ENCODE results near the gene PNMA3. TPM values are rescaled to one million over a fixed set of nuclear protein-coding genes. Genes with fewer than 3 reads are reported as not detected.
"Not testable (repeated sequence)": the region's sequence is repeated elsewhere in the genome, so short reads cannot be mapped to it uniquely, and the experiment has no call there.

PNMA3 gene
- total and polyA plus RNA-seq, 4 donors, result 0.06 to 11.7 (median 0.23) TPM

DNA sequence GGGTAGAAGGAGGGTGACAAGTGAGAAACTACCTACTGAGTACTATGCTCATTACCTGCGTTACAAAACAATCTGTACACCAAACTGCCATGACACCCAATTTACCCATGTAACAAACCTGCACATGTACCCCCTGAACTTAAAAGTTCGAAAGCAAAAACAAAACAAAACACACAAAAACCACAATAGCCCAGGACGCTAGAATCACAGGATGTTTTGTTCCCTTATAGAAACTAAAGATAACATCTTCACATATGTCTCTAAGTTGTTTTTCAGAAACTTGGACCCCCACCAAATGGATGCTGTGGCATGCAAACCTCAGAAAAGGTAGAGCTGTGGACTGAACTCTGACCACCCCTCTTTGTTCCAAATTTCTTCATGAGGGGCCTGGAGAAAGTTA, 37.1 kb upstream of the PNMA3 start:
- H3K36me3 ChIP-seq (ENCODE audit: control insufficient read depth in 4 of 4, insufficient read depth in 3 of 4, low read depth in 1 of 4, low read length in 3 of 4), result no peaks in the 10 kb centered on the region
- no peak for TF ChIP-seq CTCF (IDR thresholded peaks at IDR 0.05; ENCODE audit: low read depth, low read length, missing input control)
- TF ChIP-seq REST (IDR thresholded peaks at IDR 0.05), result no peak
- TF ChIP-seq NR2F2 (IDR thresholded peaks at IDR 0.05), result no peak
- TF ChIP-seq, protein P1, sequence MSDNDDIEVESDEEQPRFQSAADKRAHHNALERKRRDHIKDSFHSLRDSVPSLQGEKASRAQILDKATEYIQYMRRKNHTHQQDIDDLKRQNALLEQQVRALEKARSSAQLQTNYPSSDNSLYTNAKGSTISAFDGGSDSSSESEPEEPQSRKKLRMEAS (IDR thresholded peaks at IDR 0.05), result no peak
- TF ChIP-seq, protein P2, sequence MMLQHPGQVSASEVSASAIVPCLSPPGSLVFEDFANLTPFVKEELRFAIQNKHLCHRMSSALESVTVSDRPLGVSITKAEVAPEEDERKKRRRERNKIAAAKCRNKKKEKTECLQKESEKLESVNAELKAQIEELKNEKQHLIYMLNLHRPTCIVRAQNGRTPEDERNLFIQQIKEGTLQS (IDR thresholded peaks at IDR 0.05), result no peak
- no peak for TF ChIP-seq SP1 (IDR thresholded peaks at IDR 0.05)
- no peak for TF ChIP-seq GABPA (IDR thresholded peaks at IDR 0.05 in 1 of 2, conservative IDR thresholded peaks at IDR 0.05 in 1 of 2)
- no peak for TF ChIP-seq TAF1 (conservative IDR thresholded peaks at IDR 0.05)
- TF ChIP-seq, protein P3, sequence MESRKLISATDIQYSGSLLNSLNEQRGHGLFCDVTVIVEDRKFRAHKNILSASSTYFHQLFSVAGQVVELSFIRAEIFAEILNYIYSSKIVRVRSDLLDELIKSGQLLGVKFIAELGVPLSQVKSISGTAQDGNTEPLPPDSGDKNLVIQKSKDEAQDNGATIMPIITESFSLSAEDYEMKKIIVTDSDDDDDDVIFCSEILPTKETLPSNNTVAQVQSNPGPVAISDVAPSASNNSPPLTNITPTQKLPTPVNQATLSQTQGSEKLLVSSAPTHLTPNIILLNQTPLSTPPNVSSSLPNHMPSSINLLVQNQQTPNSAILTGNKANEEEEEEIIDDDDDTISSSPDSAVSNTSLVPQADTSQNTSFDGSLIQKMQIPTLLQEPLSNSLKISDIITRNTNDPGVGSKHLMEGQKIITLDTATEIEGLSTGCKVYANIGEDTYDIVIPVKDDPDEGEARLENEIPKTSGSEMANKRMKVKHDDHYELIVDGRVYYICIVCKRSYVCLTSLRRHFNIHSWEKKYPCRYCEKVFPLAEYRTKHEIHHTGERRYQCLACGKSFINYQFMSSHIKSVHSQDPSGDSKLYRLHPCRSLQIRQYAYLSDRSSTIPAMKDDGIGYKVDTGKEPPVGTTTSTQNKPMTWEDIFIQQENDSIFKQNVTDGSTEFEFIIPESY (IDR thresholded peaks at IDR 0.05), result no peak
- TF ChIP-seq FOXA1 (IDR thresholded peaks at IDR 0.05), result no peak
- TF ChIP-seq HNF4G (IDR thresholded peaks at IDR 0.05), result no peak
- no peak for TF ChIP-seq YY1 (IDR thresholded peaks at IDR 0.05)

GRCh38 chrX:153026501-153026900, 29.8 kb upstream of the PNMA3 start:
- H3K27ac ChIP-seq (ENCODE audit: low read depth in 1 of 2, low read length in 2 of 2); H3K9me3 ChIP-seq (ENCODE audit: control insufficient read depth in 4 of 4, low read length in 3 of 4); H3K9ac ChIP-seq (ENCODE audit: low read depth in 1 of 2, low read length in 2 of 2); H3K4me1 ChIP-seq (ENCODE audit: control insufficient read depth in 4 of 4, insufficient read depth in 4 of 4, low read length in 3 of 4); H3K27me3 ChIP-seq (ENCODE audit: control insufficient read depth in 4 of 4, insufficient read depth in 4 of 4, low read length in 3 of 4); DNase-seq (ENCODE audit: low spot score); H3K4me3 ChIP-seq (ENCODE audit: low read depth in 1 of 3, low read length in 3 of 3); H3K36me3 ChIP-seq (ENCODE audit: control insufficient read depth in 4 of 4, insufficient read depth in 3 of 4, low read depth in 1 of 4, low read length in 3 of 4): not testable (repeated sequence)
- WGBS, result 85% methylated on average over 2 of the region's 2 CpGs

More for the DNA sequence above, 37.1 kb upstream of the PNMA3 start:
- Histone ChIP-seq H3K4me3 (ENCODE audit: low read depth in 1 of 3, low read length in 3 of 3) (no peak overlapping the region), H3K27me3 (ENCODE audit: control insufficient read depth in 4 of 4, insufficient read depth in 4 of 4, low read length in 3 of 4) (peaks cover 0 to 1% (median 0%) of the 10 kb centered on the region in 4 donors), H3K4me1 (ENCODE audit: control insufficient read depth in 4 of 4, insufficient read depth in 4 of 4, low read length in 3 of 4) (no peaks in the 10 kb centered on the region), H3K27ac (ENCODE audit: low read depth in 1 of 2, low read length in 2 of 2) (no peak overlapping the region), H3K9ac (ENCODE audit: low read depth in 1 of 2, low read length in 2 of 2) (no peak overlapping the region), H3K9me3 (ENCODE audit: control insufficient read depth in 4 of 4, low read length in 3 of 4) (no peaks in the 10 kb centered on the region)
- WGBS, result 69% methylated on average over 3 of the region's 3 CpGs
- no peak for DNase-seq (ENCODE audit: low spot score)

GRCh38 chrX:153028487-153028886, 27.8 kb upstream of the PNMA3 start:
- H3K36me3 ChIP-seq (ENCODE audit: control insufficient read depth in 4 of 4, insufficient read depth in 3 of 4, low read depth in 1 of 4, low read length in 3 of 4); H3K9ac ChIP-seq (ENCODE audit: low read depth in 1 of 2, low read length in 2 of 2); H3K4me1 ChIP-seq (ENCODE audit: control insufficient read depth in 4 of 4, insufficient read depth in 4 of 4, low read length in 3 of 4); H3K27ac ChIP-seq (ENCODE audit: low read depth in 1 of 2, low read length in 2 of 2); H3K4me3 ChIP-seq (ENCODE audit: low read depth in 1 of 3, low read length in 3 of 3); DNase-seq (ENCODE audit: low spot score); H3K27me3 ChIP-seq (ENCODE audit: control insufficient read depth in 4 of 4, insufficient read depth in 4 of 4, low read length in 3 of 4); H3K9me3 ChIP-seq (ENCODE audit: control insufficient read depth in 4 of 4, low read length in 3 of 4): not testable (repeated sequence)
- 81% methylated on average over 10 of the region's 11 CpGs for WGBS

All from liver (tissue), 9 donors.